Hindlimb muscle (tissue), 1 donor: ENCODE measurements around the gene NME1. TPM values are rescaled to one million over a fixed set of nuclear protein-coding genes. Genes with fewer than 3 reads are reported as not detected.

Source experiments
- DNase-seq: peaks from one replicate; pipeline ENCODE4 v3.0.0-alpha.2; 2013
- polyA plus RNA-seq: library from polyadenylated mRNA; unstranded; fragments of 120-200 nt; gene quantifications from one replicate; pipeline ENCODE4 v1.2.1, GENCODE V29; 2013; ENCODE audit not compliant: insufficient read length

Gene NME1
- polyA plus RNA-seq, 1 donor = 47.7 TPM

GRCh38 chr17:51197754-51198153, 44.4 kb downstream of the NME1 start:
- DNase-seq = no peak

GRCh38 chr17:51200295-51200694, 46.9 kb downstream of the NME1 start:
- no peak for DNase-seq

DNA sequence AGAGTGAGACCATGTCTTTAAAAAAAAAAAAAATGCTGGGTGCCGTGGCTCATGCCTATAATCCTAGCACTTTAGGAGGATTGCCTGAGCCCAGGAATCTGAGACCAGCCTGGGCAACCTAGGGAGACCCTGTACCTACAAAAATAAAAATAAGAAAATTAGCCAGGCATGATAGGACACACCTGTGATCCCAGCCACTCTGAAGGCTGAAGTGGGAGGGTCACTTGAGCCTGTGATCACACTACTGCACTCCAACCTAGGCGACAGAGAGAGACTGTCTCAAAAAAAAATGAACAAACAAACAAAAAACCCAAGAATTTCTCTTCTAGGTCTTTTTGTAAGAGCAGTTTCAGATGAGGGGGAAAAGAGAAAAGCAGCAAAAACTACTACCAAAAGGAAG, 47.5 kb downstream of the NME1 start:
- no peak for DNase-seq

GRCh38 chr17:51203838-51204237, 50.5 kb downstream of the NME1 start:
- no peak for DNase-seq

Other genes starting within 250 kb of the NME1 start
- 62.5 TPM for gene SPAG9, start 32.7 kb upstream of the NME1 start, polyA plus RNA-seq
- 313 TPM for gene NME2, start 12.9 kb downstream of the NME1 start, polyA plus RNA-seq
- 24.7 TPM for gene MBTD1, start 106.5 kb downstream of the NME1 start, polyA plus RNA-seq
- 25.6 TPM for gene UTP18, start 107.0 kb downstream of the NME1 start, polyA plus RNA-seq